K562 (cell line): Measurements from ENCODE around the gene SEPTIN2. TPM values are rescaled to one million over a fixed set of nuclear protein-coding genes. Genes with fewer than 3 reads are reported as not detected.
A peak's percentile ranks its signal among the peaks of the same experiment; 100 is the strongest.

Experiments
- ATAC-seq: fragments of 200-7000 bp; cut with Tn5 transposase; 3 replicates; pipeline ENCODE4 v1.9.1; 2020; ENCODE audit warnings: moderate library complexity
- BruUV-seq: library from RNA; stranded (reverse); fragments of 400-500 nt; replicated peaks from 2 replicates; lab custom pipeline; 2021; lab: Mats Ljungman, UMichigan
- CTCF ChIA-PET: fragments of 300-600 bp; formaldehyde crosslinking; extraction: SDS; loops from one replicate; lab custom pipeline; 2021; ENCODE audit warnings: low intra/inter-chr PET ratio; lab: Yijun Ruan, JAX
- POLR2A ChIA-PET: fragments of 300-600, 350-650 bp; sonication (Branson Sonifier 250); formaldehyde crosslinking; extraction: SDS; loops from one replicate; lab custom pipeline; 2021; ENCODE audit warnings: antibody characterized with exemption, inconsistent platforms; lab: Yijun Ruan, JAX
- DNase-seq, 4 experiments: peaks; one replicate each; pipeline versions ENCODE4 v3.0.0 to v3.0.0-alpha.2; 2011 to 2018; ENCODE audit warnings: low spot score in 3 of 4, mixed read lengths in 3 of 4; ENCODE audit errors: extremely low read depth in 1 of 4
- FAIRE-seq: peaks from 2 replicates; lab custom pipeline; 2011; peaks lifted over from hg19 to GRCh38; lab: Jason Lieb, UNC
- H2AFZ ChIP-seq: 2 replicates; pipeline ENCODE4 v1.6.0; 2011; ENCODE audit warnings: low read depth, low read length, control low read depth, inconsistent platforms
- H3K27ac ChIP-seq: fragments of 200-600 bp; 3 replicates; pipeline ENCODE4 v1.8.0; 2011; ENCODE audit warnings: low read depth, mild to moderate bottlenecking, control low read depth, inconsistent platforms, low read length, moderate library complexity, mixed read lengths; ENCODE audit errors: extremely low read depth
- H3K27me3 ChIP-seq, 2 experiments: fragments of 300-600 bp in 1 of 2; 2 replicates in 1 of 2; 3 replicates in 1 of 2; pipeline versions ENCODE4 v1.6.0 to v1.8.0; 2011; ENCODE audit warnings: inconsistent platforms in 2 of 2, low read length in 2 of 2, mild to moderate bottlenecking in 1 of 2, mixed read lengths in 1 of 2, moderate library complexity in 1 of 2; ENCODE audit not compliant: control insufficient read depth in 2 of 2, insufficient read depth in 2 of 2
- H3K36me3 ChIP-seq: fragments of 300-600 bp; 3 replicates; pipeline ENCODE4 v1.8.0; 2011; ENCODE audit warnings: mild to moderate bottlenecking, low read length, inconsistent platforms; ENCODE audit not compliant: control insufficient read depth, insufficient read depth
- H3K4me1 ChIP-seq, 2 experiments: fragments of 200-600 bp in 1 of 2; replicated peaks in 1 of 2; 2 replicates in 1 of 2; 3 replicates in 1 of 2; pipeline versions ENCODE4 v1.5.1 to v1.8.0; 2011; ENCODE audit warnings: inconsistent platforms in 2 of 2, low read length in 2 of 2, mild to moderate bottlenecking in 1 of 2, mixed read lengths in 1 of 2, moderate library complexity in 1 of 2; ENCODE audit not compliant: control insufficient read depth in 2 of 2, insufficient read depth in 2 of 2
- H3K4me2 ChIP-seq: 2 replicates; pipeline ENCODE4 v1.6.1; 2011; ENCODE audit warnings: low read length, control low read depth, inconsistent platforms, mixed read lengths; ENCODE audit not compliant: insufficient read depth
- H3K4me3 ChIP-seq: fragments of 200-600 bp; sonication (generic), shearing (Covaris generic); 2 replicates; pipeline ENCODE4 v1.5.1; 2016; ENCODE audit warnings: control low read depth, inconsistent platforms
- H3K79me2 ChIP-seq: fragments of 200-600 bp; 3 replicates; pipeline ENCODE4 v1.8.0; 2011; ENCODE audit warnings: low read length, inconsistent platforms; ENCODE audit not compliant: control insufficient read depth, insufficient read depth
- H3K9ac ChIP-seq, 2 experiments: 2 replicates each; pipeline versions ENCODE4 v1.6.0 to v1.6.1; 2011; ENCODE audit warnings: low read depth in 2 of 2, low read length in 2 of 2, control low read depth in 1 of 2, inconsistent platforms in 1 of 2, mild to moderate bottlenecking in 1 of 2, mixed read lengths in 1 of 2; ENCODE audit not compliant: insufficient read depth in 1 of 2
- H3K9me1 ChIP-seq: one replicate; pipeline ENCODE4 v1.6.0; 2011; ENCODE audit warnings: inconsistent platforms, mild to moderate bottlenecking, low read length, moderate library complexity; ENCODE audit not compliant: control insufficient read depth, insufficient read depth
- H3K9me3 ChIP-seq: replicated peaks from 2 replicates; pipeline ENCODE4 v1.5.1; 2011; ENCODE audit warnings: low read depth, low read length, inconsistent platforms; ENCODE audit not compliant: control insufficient read depth, insufficient read depth
- H4K20me1 ChIP-seq: replicated peaks from 2 replicates; pipeline ENCODE4 v1.6.1; 2011; ENCODE audit warnings: low read length, inconsistent platforms, mixed read lengths; ENCODE audit not compliant: control insufficient read depth, insufficient read depth
- EHMT2 ChIP-seq: fragments of 450-650 bp; IDR thresholded peaks from 2 replicates; pipeline ENCODE4 v1.6.1; 2018; ENCODE audit warnings: antibody characterized with exemption
- MEIS2 ChIP-seq: fragments of 450-650 bp; IDR thresholded peaks from 2 replicates; pipeline ENCODE4 v1.6.1; 2014; ENCODE audit warnings: mild to moderate bottlenecking; ENCODE audit not compliant: partially characterized antibody
- PBX2 ChIP-seq, 2 experiments: IDR thresholded peaks in 1 of 2; conservative IDR thresholded peaks in 1 of 2; 2 replicates each; pipeline ENCODE4 v1.6.1; 2016; ENCODE audit warnings: low read depth in 2 of 2, mild to moderate bottlenecking in 1 of 2, missing compliant biosample characterization in 1 of 2, missing genetic modification characterization in 1 of 2, moderate library complexity in 1 of 2
- PRDM10 ChIP-seq: fragments of 450-650 bp; IDR thresholded peaks from 2 replicates; pipeline ENCODE4 v1.6.1; 2018; ENCODE audit not compliant: partially characterized antibody
- SAFB2 ChIP-seq: fragments of 200-400 bp; formaldehyde crosslinking; IDR thresholded peaks from 2 replicates; pipeline ENCODE4 v1.6.1; 2018; ENCODE audit warnings: borderline replicate concordance, low read length, low read depth, moderate library complexity; ENCODE audit not compliant: severe bottlenecking
- ZSCAN32 ChIP-seq: fragments of 450-650 bp; formaldehyde crosslinking; IDR thresholded peaks from 2 replicates; pipeline ENCODE4 v1.4.0; 2020; ENCODE audit warnings: mild to moderate bottlenecking, moderate library complexity
- WGBS: fragments of 100-300 bp; shearing (Covaris generic); methylation state at CpG from one replicate; pipeline ENCODE4 v1.1.6; 2016; ENCODE audit warnings: low coverage, mixed read lengths; ENCODE audit not compliant: insufficient coverage; ENCODE audit errors: missing lambda C conversion rate; 5-methylcytosine and 5-hydroxymethylcytosine counted together
- in situ Hi-C: fragments of 300-500 bp; cut with MboI; formaldehyde crosslinking; loops from 4 replicates; pipeline ENCODE4 v1.15.0; 2018; ENCODE audit warnings: inconsistent platforms, mixed read lengths
- intact Hi-C: fragments of 100-400 bp; cut with micrococcal nuclease; formaldehyde crosslinking; loops from 2 replicates; pipeline ENCODE4 v1.14.2; 2022
- polyA plus RNA-seq, 8 experiments: library from polyadenylated mRNA; depleted of rRNA in 4 of 8; stranded (reverse) in 5 of 8; unstranded in 3 of 8; fragments of >200 nt; fragmentation: Nextera tagmentation in 2 of 8; fragmentation: Illumina TruSeq in 1 of 8; extraction: Ambion mirVana in 2 of 8; extraction: Trizol in 1 of 8; gene quantifications; 2 replicates each; pipeline versions ENCODE4 v1.2.1 to v1.2.3, GENCODE V29; 2011 to 2014; ENCODE audit warnings: inconsistent platforms in 1 of 8, missing spikeins in 1 of 8
- total RNA-seq, 7 experiments: library from RNA; depleted of rRNA in 6 of 7; stranded (reverse); fragments of >200 nt in 6 of 7; fragmentation: Illumina TruSeq in 2 of 7; extraction: Trizol in 2 of 7; gene quantifications; 2 replicates each; pipeline versions ENCODE4 v1.2.1 to v1.2.3, GENCODE V29; 2011 to 2021; ENCODE audit warnings: low replicate concordance in 1 of 7
- TF ChIP-seq, protein P1 (sequence below): fragments of 450-650 bp; IDR thresholded peaks from 2 replicates; pipeline ENCODE4 v1.6.1; 2016
- TF ChIP-seq, protein P2 (sequence below): fragments of 450-650 bp; formaldehyde crosslinking; IDR thresholded peaks from 2 replicates; pipeline ENCODE4 v1.4.0; 2020; ENCODE audit warnings: mild to moderate bottlenecking, moderate library complexity

Gene SEPTIN2
- total and polyA plus RNA-seq, 9 of the 15 experiments (the other 6 are each of a cell fraction or from before 2014, with no cell fraction given): 121 to 367 (median 166) TPM

DNA sequence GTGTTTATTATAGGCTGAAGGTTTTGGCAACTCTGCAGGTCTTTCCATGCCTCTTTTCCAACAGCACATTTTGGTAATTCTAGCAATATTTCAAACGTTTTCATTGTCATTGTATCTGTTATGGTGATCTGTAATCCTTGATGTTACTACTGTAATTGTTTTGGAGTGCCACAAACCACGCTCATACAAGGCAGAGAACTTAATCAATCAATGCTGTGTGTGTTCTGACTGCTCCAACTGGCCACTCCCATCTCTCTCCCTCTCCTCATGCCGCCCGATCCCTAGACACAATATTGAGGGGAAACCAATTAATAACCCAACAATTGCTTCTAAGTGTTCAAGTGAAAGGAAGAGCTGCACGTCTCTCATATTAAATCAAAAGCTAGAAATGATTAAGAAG lies 33.2 kb upstream of the SEPTIN2 start:
- DNase-seq (no peak), FAIRE-seq (peak; percentile 37), ATAC-seq (peak; percentile 35; the same call in 1 of the 3 replicates)
- peaks cover 8% of the 10 kb centered on the region; the same call in 1 of the 3 replicates for H3K36me3 ChIP-seq
- no peaks in the 10 kb centered on the region for H3K27me3 ChIP-seq
- no peaks in the 10 kb centered on the region for H3K9me3 ChIP-seq
- peak overlapping the region; percentile 36; the same call in 1 of the 3 replicates for H3K27ac ChIP-seq
- POLR2A ChIA-PET: interaction anchor here (0.9 to 1.3 kb wide), 3 partner anchors 10 to 14 kb away, joined by 5 to 6 read pairs (median 5); no protein-coding TSS in a partner anchor
- no peak overlapping the region for H3K4me3 ChIP-seq
- peaks cover 4 to 24% of the 10 kb centered on the region in 2 experiments; a peak in 3 of 5 replicates for H3K4me1 ChIP-seq
- peak overlapping the region; percentile 7; the same call in 1 of the 2 replicates for H3K4me2 ChIP-seq
- TF ChIP-seq PBX2 (CRISPR knock-in tag; IDR thresholded peaks at IDR 0.05; ENCODE audit: low read depth): no peak
- TF ChIP-seq PBX2 (tag; conservative IDR thresholded peaks at IDR 0.05; ENCODE audit: low read depth): peak; percentile 63
- no peak for TF ChIP-seq EHMT2
- TF ChIP-seq SAFB2: no peak
- TF ChIP-seq PRDM10: no peak
- TF ChIP-seq ZSCAN32 (CRISPR knock-in tag): no peak
- TF ChIP-seq, protein P1, sequence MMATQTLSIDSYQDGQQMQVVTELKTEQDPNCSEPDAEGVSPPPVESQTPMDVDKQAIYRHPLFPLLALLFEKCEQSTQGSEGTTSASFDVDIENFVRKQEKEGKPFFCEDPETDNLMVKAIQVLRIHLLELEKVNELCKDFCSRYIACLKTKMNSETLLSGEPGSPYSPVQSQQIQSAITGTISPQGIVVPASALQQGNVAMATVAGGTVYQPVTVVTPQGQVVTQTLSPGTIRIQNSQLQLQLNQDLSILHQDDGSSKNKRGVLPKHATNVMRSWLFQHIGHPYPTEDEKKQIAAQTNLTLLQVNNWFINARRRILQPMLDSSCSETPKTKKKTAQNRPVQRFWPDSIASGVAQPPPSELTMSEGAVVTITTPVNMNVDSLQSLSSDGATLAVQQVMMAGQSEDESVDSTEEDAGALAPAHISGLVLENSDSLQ: peak; percentile 45; the same call in 1 of the 2 replicates
- TF ChIP-seq, protein P2, sequence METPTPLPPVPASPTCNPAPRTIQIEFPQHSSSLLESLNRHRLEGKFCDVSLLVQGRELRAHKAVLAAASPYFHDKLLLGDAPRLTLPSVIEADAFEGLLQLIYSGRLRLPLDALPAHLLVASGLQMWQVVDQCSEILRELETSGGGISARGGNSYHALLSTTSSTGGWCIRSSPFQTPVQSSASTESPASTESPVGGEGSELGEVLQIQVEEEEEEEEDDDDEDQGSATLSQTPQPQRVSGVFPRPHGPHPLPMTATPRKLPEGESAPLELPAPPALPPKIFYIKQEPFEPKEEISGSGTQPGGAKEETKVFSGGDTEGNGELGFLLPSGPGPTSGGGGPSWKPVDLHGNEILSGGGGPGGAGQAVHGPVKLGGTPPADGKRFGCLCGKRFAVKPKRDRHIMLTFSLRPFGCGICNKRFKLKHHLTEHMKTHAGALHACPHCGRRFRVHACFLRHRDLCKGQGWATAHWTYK (CRISPR knock-in tag): no peak
- TF ChIP-seq MEIS2: peak; percentile 57
- CTCF ChIA-PET: no interaction called here
- WGBS: 36% methylated on average over 4 of the region's 5 CpGs
- H2AFZ ChIP-seq: no peak overlapping the region
- BruUV-seq: no TSS peak
- H3K79me2 ChIP-seq: peaks cover 83% of the 10 kb centered on the region
- intact Hi-C loops: no loop called here
- H3K9me1 ChIP-seq: no peaks in the 10 kb centered on the region
- in situ Hi-C loops: no loop called here
- H4K20me1 ChIP-seq: peaks cover 4% of the 10 kb centered on the region; the same call in 1 of the 2 replicates
- H3K9ac ChIP-seq: no peak overlapping the region
